ENCODE data around the gene PARL.
A peak's percentile ranks its signal among the peaks of the same experiment; 100 is the strongest.

The PARL gene, protein sequence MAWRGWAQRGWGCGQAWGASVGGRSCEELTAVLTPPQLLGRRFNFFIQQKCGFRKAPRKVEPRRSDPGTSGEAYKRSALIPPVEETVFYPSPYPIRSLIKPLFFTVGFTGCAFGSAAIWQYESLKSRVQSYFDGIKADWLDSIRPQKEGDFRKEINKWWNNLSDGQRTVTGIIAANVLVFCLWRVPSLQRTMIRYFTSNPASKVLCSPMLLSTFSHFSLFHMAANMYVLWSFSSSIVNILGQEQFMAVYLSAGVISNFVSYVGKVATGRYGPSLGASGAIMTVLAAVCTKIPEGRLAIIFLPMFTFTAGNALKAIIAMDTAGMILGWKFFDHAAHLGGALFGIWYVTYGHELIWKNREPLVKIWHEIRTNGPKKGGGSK

GRCh38 chr3:183884427-183885296 lies at the start of gene PARL:
Gene PARL, minus strand, starts transcription at chr3:183884880. Its CDS starts 34 bp downstream, at chr3:183884846.
- peak; percentile 96 for DNase-seq (ENCODE audit: low read depth, low spot score)

GRCh38 chr3:183933160-183933559 lies 48.5 kb upstream of the PARL start:
- DNase-seq (ENCODE audit: low read depth, low spot score) = no peak

- no peak for DNase-seq (ENCODE audit: low read depth, low spot score)
Observed at GRCh38 chr3:183931881-183932280, 47.2 kb upstream of the PARL start.

DNA sequence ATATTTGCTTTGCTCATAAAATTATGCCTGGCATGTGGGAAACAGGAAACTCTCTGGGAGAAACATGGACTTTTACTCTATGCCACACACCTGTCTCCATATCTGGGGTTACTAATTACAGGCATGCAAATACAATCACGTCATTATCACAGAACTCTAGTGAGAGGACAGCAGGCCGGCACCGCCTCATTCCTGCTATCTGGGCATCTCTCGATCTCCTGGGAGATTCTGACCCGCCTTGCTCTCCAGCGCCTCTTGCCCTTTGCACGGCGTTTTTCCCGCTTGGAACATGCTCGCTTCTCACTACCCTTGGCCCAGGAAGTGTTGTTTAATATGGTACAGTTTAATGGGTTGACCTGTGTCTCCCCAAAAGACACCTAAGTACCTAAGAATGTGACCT lies 45.4 kb upstream of the PARL start:
- DNase-seq (ENCODE audit: low read depth, low spot score) = no peak

GRCh38 chr3:183927059-183927458 lies 42.4 kb upstream of the PARL start:
- DNase-seq (ENCODE audit: low read depth, low spot score) = no peak

GRCh38 chr3:183924956-183925355 lies 40.3 kb upstream of the PARL start:
- no peak for DNase-seq (ENCODE audit: low read depth, low spot score)

DNA sequence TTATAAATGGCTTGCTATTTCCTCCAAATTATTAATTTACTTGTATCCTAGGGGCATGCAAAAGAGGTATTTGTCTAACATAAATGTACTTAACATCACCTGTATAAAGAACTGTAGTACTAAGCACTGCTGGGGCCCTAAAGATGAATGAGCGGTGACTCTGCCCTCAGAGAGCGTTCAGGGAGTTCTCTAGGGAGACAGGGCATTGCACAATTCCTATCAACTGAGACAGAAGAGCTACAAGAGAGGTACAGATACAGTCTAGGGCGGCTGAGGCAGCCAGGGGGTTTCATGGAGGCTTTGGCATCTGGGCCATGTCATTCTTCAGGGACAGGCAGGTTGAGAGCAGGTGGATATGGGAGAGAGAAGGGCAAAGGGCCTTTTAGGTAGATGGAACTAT lies 39.9 kb upstream of the PARL start:
- no peak for DNase-seq (ENCODE audit: low read depth, low spot score)

DNA sequence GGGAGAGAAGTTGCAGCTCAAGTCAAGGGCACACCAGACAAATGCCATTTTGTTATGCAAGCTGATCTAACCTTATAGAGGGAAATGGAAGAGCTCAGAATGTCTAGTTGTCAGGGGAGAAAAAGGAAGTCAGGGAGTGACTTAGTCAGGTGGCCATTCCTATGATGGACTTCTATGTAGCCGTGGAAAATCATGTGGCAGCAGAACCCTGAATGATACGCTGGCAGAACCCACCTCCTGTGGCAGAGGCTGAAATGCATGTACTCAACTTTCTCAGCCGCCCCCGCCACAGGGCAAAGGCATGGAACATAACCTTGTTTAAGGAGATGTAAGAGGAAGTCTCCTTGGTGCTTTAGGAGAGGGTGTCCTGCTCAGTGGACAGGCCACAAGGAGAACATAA lies 37.7 kb upstream of the PARL start:
- no peak for DNase-seq (ENCODE audit: low read depth, low spot score)

- no peak for DNase-seq (ENCODE audit: low read depth, low spot score)
Observed at GRCh38 chr3:183921096-183921495, 36.4 kb upstream of the PARL start.

GRCh38 chr3:183920416-183920815 lies 35.7 kb upstream of the PARL start:
- no peak for DNase-seq (ENCODE audit: low read depth, low spot score)

DNA sequence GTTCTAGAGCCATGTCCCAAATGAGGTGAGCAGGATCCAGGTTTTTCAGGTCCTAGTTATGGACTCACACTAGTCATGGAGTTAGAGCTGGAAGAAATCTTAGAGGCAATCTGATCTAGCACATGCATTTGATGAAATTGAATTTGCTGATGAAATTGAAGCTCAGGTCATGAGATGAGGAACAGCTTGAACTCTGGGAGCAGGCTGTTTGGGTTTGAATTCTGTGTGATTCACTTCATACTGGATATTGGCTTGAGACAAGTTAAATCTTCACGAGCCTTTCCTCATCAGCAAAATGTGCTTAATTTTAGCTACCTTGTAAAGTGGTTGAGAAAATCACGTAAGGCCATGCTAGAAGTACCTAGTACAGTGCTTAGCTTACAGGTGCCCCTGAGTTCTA lies 33.5 kb upstream of the PARL start:
- no peak for DNase-seq (ENCODE audit: low read depth, low spot score)

GRCh38 chr3:183917776-183918175 lies 33.1 kb upstream of the PARL start:
- no peak for DNase-seq (ENCODE audit: low read depth, low spot score)

GRCh38 chr3:183914856-183915255 lies 30.2 kb upstream of the PARL start:
- DNase-seq (ENCODE audit: low read depth, low spot score) = no peak

GRCh38 chr3:183913580-183913920 lies 28.9 kb upstream of the PARL start:
- no peak for DNase-seq (ENCODE audit: low read depth, low spot score)

GRCh38 chr3:183912895-183913579 lies 28.4 kb upstream of the PARL start:
- no peak for DNase-seq (ENCODE audit: low read depth, low spot score)

GRCh38 chr3:183911763-183912506 lies 27.3 kb upstream of the PARL start:
- DNase-seq (ENCODE audit: low read depth, low spot score) = no peak

DNA sequence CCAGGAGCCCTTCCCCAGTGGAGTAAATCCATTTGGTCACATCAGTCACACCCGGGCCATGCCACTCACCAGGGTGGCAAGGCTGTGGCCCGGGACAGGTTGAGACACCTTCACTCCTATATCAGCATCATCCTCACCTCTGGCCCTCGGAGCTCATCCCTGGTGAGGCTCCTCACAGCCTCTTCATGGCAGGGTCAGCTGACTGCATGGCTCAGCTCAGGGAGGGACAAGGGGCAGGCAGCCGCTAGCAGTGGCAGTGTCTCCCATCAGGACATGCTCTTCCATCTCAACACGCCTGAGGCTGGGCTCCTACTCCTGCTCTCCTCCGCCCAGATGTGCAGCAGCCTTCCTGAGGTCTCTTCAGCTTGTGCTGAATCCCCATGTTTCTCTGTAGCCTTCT lies 26.4 kb upstream of the PARL start:
- DNase-seq (ENCODE audit: low read depth, low spot score) = no peak

DNA sequence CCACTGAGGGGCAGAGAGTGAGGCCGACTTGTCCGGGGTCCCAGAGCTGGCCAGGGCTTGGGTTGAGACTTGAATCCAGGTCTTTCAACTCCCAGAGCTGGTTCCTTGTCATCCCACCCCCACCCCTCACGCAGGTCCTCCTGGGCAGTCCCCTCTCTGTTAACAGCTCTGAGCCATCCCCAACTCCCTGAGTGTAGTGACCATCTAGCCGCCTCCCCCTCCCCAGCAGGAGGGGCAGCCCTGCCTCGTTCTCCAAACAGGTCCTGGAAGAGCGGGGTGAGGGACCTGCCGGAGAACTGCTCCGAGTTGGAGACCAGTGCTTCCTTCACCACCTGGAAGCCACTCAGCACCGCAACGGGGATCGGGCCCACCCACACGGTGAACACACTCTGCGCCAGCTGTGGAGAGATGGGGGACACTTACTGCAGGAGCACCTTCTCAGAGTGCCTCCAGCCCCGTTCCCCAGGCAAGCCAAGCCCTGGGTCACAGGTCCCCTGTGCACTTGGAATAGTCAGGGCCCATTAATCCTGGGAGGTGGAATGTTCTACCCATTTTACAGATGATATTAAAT lies 24.4 kb upstream of the PARL start:
- DNase-seq (ENCODE audit: low read depth, low spot score) = no peak

- no peak for DNase-seq (ENCODE audit: low read depth, low spot score)
Observed at GRCh38 chr3:183907911-183908331, 23.2 kb upstream of the PARL start.

DNA sequence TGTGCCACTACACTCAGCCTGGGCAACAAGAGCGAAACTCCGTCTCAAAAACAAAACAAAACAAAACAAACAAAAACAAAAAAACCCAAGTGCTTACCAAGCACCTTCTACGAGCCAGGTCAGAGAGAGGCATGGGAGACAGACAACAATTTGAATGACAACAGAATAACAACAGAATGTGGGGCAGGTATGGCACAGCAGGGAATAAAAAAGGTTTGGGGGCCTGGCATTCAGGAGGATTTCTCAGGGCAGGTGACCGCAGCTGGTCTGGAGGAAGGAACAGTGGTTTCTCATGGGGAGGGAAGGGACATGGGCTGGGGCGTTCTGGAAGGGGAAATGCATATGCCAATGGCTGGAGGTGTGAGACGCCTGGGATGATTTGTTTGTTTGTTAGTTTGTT lies 22.5 kb upstream of the PARL start:
- no peak for DNase-seq (ENCODE audit: low read depth, low spot score)

DNA sequence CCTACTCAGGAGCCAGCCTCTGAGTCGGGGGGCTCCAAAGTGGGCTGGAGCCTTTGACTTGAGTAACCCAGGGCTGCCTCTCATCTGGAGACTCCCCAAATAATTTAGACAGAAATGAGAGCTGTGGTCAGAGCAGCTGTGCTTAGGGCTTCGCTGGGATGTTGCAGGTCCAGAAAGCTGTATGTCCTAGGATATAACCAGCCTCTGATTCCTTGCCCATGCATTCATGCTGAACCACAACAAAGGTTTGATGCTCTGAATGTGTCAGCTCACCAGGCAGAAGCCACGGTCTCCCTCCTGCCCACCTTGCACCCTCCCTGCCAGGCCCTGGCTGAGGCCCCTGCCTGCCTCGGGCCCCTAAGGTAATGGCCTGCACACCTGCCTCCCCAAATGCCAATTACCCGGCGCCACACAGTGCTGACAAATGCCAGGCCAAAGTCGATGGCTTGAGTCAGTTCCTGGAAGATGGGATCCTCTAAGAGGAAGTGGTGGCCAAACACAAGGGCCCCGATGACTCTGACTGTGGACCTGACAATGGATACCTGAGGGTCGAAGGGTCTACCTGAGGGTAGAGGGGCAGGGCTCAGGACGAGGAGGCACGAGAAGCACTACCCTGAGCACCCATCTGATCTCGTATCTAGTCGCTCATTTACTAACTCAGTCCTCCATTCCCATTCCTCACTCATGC lies 21.7 kb upstream of the PARL start:
- DNase-seq (ENCODE audit: low read depth, low spot score) = no peak
